GM18498 (cell line): ENCODE results near the gene RAD51AP1.

Experiments used
- ATAC-seq: cut with Tn5 transposase; IDR thresholded peaks from one replicate; pipeline ENCODE4 v1.9.1; 2021; ENCODE audit warnings: mild to moderate bottlenecking, moderate library complexity; ENCODE audit not compliant: unreplicated experiment

RAD51AP1 gene

DNA sequence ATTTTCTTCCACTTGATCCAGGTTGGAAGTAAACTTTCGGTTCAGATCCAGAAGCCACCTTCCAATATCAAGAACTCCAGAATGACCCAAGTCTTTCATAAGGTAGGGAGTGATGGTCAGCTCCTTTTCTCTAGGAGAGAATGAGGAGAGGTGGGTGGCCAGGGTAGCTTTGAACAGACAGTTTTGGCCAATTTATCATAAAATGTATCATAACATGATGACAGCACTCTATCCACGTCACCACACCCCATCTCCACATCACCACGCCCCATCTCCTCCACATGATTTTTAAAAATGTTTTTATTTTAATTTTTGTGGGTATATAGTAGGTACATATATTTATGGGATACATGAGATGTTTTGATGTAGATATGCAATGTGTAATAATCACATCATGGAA is 50.2 kb downstream of the RAD51AP1 start:
- no peak for ATAC-seq

GRCh38 chr12:4589941-4590340 is 51.3 kb downstream of the RAD51AP1 start:
- no peak for ATAC-seq

DNA sequence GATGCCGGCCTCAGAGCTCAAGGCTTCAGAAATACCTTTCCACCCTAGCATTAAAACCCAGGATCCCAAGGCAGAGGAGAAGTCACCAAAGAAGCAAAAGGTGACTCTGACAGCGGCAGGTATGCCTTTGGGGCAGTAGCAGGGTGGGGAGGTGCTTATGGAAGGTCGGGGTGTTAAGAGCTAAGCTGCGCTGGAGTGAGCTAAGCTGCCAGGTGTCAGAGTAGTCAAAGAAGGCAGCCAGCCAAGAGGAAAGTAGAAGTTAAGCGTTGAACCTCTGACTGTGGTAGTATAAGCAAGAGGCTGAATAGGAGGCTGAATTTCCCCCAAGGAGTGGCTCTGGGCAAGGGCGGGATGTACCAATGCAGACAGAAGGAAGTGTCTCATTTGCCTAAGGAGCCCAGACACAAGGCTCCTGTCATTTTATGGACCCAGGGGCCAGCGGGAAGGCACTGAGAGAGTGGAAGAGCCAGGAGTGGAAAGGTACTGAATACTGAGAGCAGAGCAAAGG is 52.5 kb downstream of the RAD51AP1 start:
- no peak for ATAC-seq

GRCh38 chr12:4595881-4596280 is 57.2 kb downstream of the RAD51AP1 start:
- ATAC-seq = no peak

DNA sequence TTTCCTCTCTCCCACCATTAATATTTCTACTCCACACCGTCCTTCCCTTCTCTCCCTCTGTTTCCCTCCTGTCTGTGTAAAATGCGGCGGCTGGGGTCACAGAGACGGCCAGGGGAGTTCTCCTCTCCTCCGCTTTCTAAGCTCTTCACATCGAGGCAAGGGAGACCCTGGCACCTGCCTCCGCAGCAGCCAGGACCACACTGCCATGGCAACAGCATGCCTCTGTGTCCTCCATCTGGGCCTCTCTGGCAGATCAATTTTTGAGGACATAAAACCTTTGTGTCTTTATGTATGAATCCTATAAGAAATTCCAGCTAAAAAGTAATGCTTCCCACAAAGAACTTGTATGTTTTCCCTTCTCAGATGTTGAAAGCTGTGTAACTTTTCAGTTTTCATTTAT is 64.7 kb downstream of the RAD51AP1 start:
- no peak for ATAC-seq

DNA sequence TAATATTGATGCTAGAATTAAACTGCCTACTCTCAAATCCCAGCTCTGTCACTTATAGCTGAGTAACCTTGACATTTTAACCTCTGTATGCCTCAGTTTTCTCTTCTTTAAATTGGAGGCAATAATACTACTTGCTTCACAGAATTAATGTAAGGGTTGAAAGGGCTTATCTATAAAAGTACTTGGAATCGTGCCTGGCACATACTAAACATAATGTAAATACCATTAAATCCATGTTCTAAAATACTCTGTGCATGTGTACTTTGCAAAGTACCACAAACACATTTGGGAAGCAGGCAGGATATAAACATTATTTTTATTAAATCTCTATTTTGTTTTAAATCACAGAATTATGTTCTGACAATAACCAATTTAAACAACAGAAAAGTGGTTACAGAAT is 65.3 kb downstream of the RAD51AP1 start:
- ATAC-seq = no peak

GRCh38 chr12:4604684-4605193 is 66.0 kb downstream of the RAD51AP1 start:
- ATAC-seq = peak; percentile 95

- no peak for ATAC-seq
These were observed 68.4 kb downstream of the RAD51AP1 start for GRCh38 chr12:4607056-4607455.

DNA sequence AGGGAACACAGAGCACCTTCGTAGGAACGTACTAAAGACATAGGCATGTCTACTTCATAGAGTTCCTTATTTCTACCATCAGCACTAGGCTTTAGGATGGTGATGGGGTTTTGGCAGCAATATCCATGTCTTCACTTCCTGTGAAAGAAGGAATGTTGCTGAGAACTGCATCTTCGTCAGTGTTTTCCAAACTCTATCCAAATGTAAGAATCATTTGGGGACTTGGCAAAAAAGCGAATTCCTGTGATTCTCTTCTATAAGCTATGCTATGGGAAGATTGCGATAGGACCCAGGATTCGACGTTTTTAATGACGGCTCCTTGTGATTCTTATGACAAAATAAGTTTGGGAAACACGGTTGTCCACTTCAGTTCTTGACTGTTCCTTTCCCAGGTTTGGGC is 70.4 kb downstream of the RAD51AP1 start:
- ATAC-seq = no peak
